Lower lobe of right lung (tissue), 2 donors: ENCODE measurements around the gene TTLL6. TPM values are rescaled to one million over a fixed set of nuclear protein-coding genes. Genes with fewer than 3 reads are reported as not detected.

Experiments
- ATAC-seq, 2 donors: fragments of 200-7000 bp; cut with Tn5 transposase; one replicate each; pipeline ENCODE4 v1.9.1; 2020 to 2022; ENCODE audit warnings: mild to moderate bottlenecking in 2 of 2, moderate library complexity in 2 of 2
- DNase-seq: peaks from one replicate; pipeline ENCODE4 v3.0.0-alpha.2; 2020
- H3K27ac ChIP-seq: fragments of 200-600 bp; one replicate; pipeline ENCODE4 v1.8.0; 2022
- H3K27me3 ChIP-seq: fragments of 200-600 bp; one replicate; pipeline ENCODE4 v1.8.0; 2022; ENCODE audit warnings: low read depth
- H3K36me3 ChIP-seq: fragments of 200-600 bp; one replicate; pipeline ENCODE4 v1.8.0; 2022; ENCODE audit warnings: mild to moderate bottlenecking
- H3K4me1 ChIP-seq: fragments of 200-600 bp; one replicate; pipeline ENCODE4 v1.8.0; 2022
- H3K4me3 ChIP-seq: fragments of 200-600 bp; one replicate; pipeline ENCODE4 v1.8.0; 2022; ENCODE audit warnings: mild to moderate bottlenecking
- H3K9me3 ChIP-seq: fragments of 200-600 bp; one replicate; pipeline ENCODE4 v1.8.0; 2022
- CTCF ChIP-seq: fragments of 200-600 bp; IDR thresholded peaks from one replicate; pipeline ENCODE4 v1.8.0; 2022; ENCODE audit warnings: antibody characterized with exemption, mild to moderate bottlenecking
- intact Hi-C: fragments of 100-400 bp; cut with DNase I; formaldehyde crosslinking; loops from one replicate; pipeline ENCODE4 v1.11.0; 2022
- total RNA-seq: library from RNA; stranded (reverse); fragmentation: NEBNext Ultra II Directional; extraction: Animal tissue kit (Norgen Biotek cat#: 25700); gene quantifications from one replicate; pipeline ENCODE4 v1.2.1, GENCODE V29; 2021
- donor health status: DM: no; HTN: yes; CAD: no; lungs with severe emphysema.

TTLL6 gene
- total RNA-seq, 1 donor from 2014 or later, result 2.7 TPM

- Histone ChIP-seq H3K36me3 (no peaks in the 10 kb centered on the region), H3K27ac (no peak overlapping the region), H3K4me1 (peaks cover 19% of the 10 kb centered on the region), H3K4me3 (no peak overlapping the region), H3K9me3 (no peaks in the 10 kb centered on the region), H3K27me3 (peaks cover 96% of the 10 kb centered on the region)
- no peak for ATAC-seq
- no peak for TF ChIP-seq CTCF
- intact Hi-C loops, result no loop called here
- DNase-seq, result no peak
Measured at GRCh38 chr17:48756830-48757251, 60.2 kb downstream of the TTLL6 start.

- intact Hi-C loops, result no loop called here
- ATAC-seq, result no peak
- Histone ChIP-seq H3K4me1 (peaks cover 19% of the 10 kb centered on the region), H3K27me3 (peaks cover 97% of the 10 kb centered on the region), H3K4me3 (no peak overlapping the region), H3K36me3 (no peaks in the 10 kb centered on the region), H3K9me3 (no peaks in the 10 kb centered on the region), H3K27ac (no peak overlapping the region)
- DNase-seq, result no peak
- no peak for TF ChIP-seq CTCF
Measured at GRCh38 chr17:48755356-48755755, 61.7 kb downstream of the TTLL6 start.

- peaks cover 19% of the 10 kb centered on the region for H3K4me1 ChIP-seq
- no peak for TF ChIP-seq CTCF
- intact Hi-C loops, result no loop called here
- H3K36me3 ChIP-seq, result no peaks in the 10 kb centered on the region
- DNase-seq (no peak), ATAC-seq (no peak)
- H3K27ac ChIP-seq, result no peak overlapping the region
- no peak overlapping the region for H3K4me3 ChIP-seq
- peaks cover 99% of the 10 kb centered on the region for H3K27me3 ChIP-seq
- no peaks in the 10 kb centered on the region for H3K9me3 ChIP-seq
Measured at GRCh38 chr17:48754500-48755261, 62.3 kb downstream of the TTLL6 start.

GRCh38 chr17:48753794-48754499 lies 63.1 kb downstream of the TTLL6 start:
- intact Hi-C loops, result no loop called here
- no peaks in the 10 kb centered on the region for H3K9me3 ChIP-seq
- no peak for TF ChIP-seq CTCF
- no peak overlapping the region for H3K27ac ChIP-seq
- ATAC-seq, result no peak
- H3K36me3 ChIP-seq, result no peaks in the 10 kb centered on the region
- H3K4me1 ChIP-seq, result peaks cover 19% of the 10 kb centered on the region
- peaks cover 99% of the 10 kb centered on the region for H3K27me3 ChIP-seq
- no peak for DNase-seq
- no peak overlapping the region for H3K4me3 ChIP-seq

- no peaks in the 10 kb centered on the region for H3K9me3 ChIP-seq
- H3K4me1 ChIP-seq, result peaks cover 20% of the 10 kb centered on the region
- H3K36me3 ChIP-seq, result no peaks in the 10 kb centered on the region
- no peak for ATAC-seq
- TF ChIP-seq CTCF, result no peak
- DNase-seq, result no peak
- intact Hi-C loops, result no loop called here
- H3K27ac ChIP-seq, result no peak overlapping the region
- peaks cover 99% of the 10 kb centered on the region for H3K27me3 ChIP-seq
- H3K4me3 ChIP-seq, result no peak overlapping the region
Measured at GRCh38 chr17:48752399-48753288, 64.4 kb downstream of the TTLL6 start.
